GM12878 (cell line): Measurements from ENCODE around the gene RASGEF1B. TPM values are rescaled to one million over a fixed set of nuclear protein-coding genes. Genes with fewer than 3 reads are reported as not detected.

Experiments
- ATAC-seq: fragments of 200-7000 bp; cut with Tn5 transposase; 3 replicates; pipeline ENCODE4 v1.9.1; 2020; ENCODE audit warnings: mild to moderate bottlenecking, moderate library complexity
- BruUV-seq: library from RNA; stranded (reverse); fragments of 400-500 nt; replicated peaks from 2 replicates; lab custom pipeline; 2021; lab: Mats Ljungman, UMichigan
- CTCF ChIA-PET: fragments of 300-600 bp; sonication (Branson Sonifier 250); formaldehyde crosslinking; extraction: SDS; loops from one replicate; lab custom pipeline; 2021; ENCODE audit warnings: inconsistent platforms; lab: Yijun Ruan, JAX
- POLR2A ChIA-PET: fragments of 350-600 bp; formaldehyde crosslinking; extraction: SDS; loops from one replicate; lab custom pipeline; 2021; ENCODE audit warnings: inconsistent platforms; lab: Charles Lee
- RAD21 ChIA-PET: fragments of 300-600 bp; sonication (Branson Sonifier 250); formaldehyde crosslinking; loops from one replicate; lab custom pipeline; 2023; ENCODE audit warnings: antibody characterized with exemption; ENCODE audit not compliant: unreplicated experiment; lab: Charles Lee
- SMC1A ChIA-PET: fragments of 300-600 bp; sonication (Branson Sonifier 250); formaldehyde crosslinking; loops from one replicate; lab custom pipeline; 2023; ENCODE audit not compliant: unreplicated experiment, uncharacterized antibody; lab: Charles Lee
- DNase-seq: peaks from one replicate; pipeline ENCODE4 v3.0.0-alpha.2; 2011; ENCODE audit warnings: low read depth, low spot score
- FAIRE-seq: peaks from 3 replicates; lab custom pipeline; 2011; peaks lifted over from hg19 to GRCh38; lab: Jason Lieb, UNC
- H2AFZ ChIP-seq: 2 replicates; pipeline ENCODE4 v1.6.0; 2011; ENCODE audit warnings: low read depth, low read length, control low read depth; ENCODE audit not compliant: control insufficient read depth
- H3K27ac ChIP-seq: 2 replicates; pipeline ENCODE4 v1.5.1; 2011; ENCODE audit warnings: control low read depth; ENCODE audit not compliant: control insufficient read depth, insufficient read depth
- H3K27me3 ChIP-seq, 2 experiments: replicated peaks in 1 of 2; 2 replicates each; pipeline versions ENCODE4 v1.6.0 to v1.6.1; 2011; ENCODE audit warnings: low read length in 1 of 2; ENCODE audit not compliant: control insufficient read depth in 2 of 2, insufficient read depth in 2 of 2
- H3K36me3 ChIP-seq, 2 experiments: 2 replicates each; pipeline ENCODE4 v1.5.1; 2011; ENCODE audit warnings: low read length in 1 of 2; ENCODE audit not compliant: control insufficient read depth in 2 of 2, insufficient read depth in 2 of 2
- H3K4me1 ChIP-seq: 2 replicates; pipeline ENCODE4 v1.6.1; 2011; ENCODE audit warnings: mild to moderate bottlenecking, low read length, moderate library complexity, mixed read lengths; ENCODE audit not compliant: control insufficient read depth, insufficient read depth
- H3K4me2 ChIP-seq: 2 replicates; pipeline ENCODE4 v1.6.0; 2011; ENCODE audit warnings: control low read depth; ENCODE audit not compliant: control insufficient read depth, insufficient read depth
- H3K4me3 ChIP-seq: fragments of 200-600 bp; sonication (generic); 2 replicates; pipeline ENCODE4 v1.5.1; 2016
- H3K79me2 ChIP-seq: 2 replicates; pipeline ENCODE4 v1.6.0; 2011; ENCODE audit warnings: low read length; ENCODE audit not compliant: control insufficient read depth, insufficient read depth
- H3K9ac ChIP-seq: 2 replicates; pipeline ENCODE4 v1.8.0; 2011; ENCODE audit warnings: low read length, control low read depth, mixed read lengths; ENCODE audit not compliant: control insufficient read depth, insufficient read depth
- H3K9me3 ChIP-seq: replicated peaks from 3 replicates; pipeline ENCODE4 v1.5.1; 2011; ENCODE audit warnings: mild to moderate bottlenecking, low read length; ENCODE audit not compliant: control insufficient read depth, insufficient read depth
- H4K20me1 ChIP-seq: 2 replicates; pipeline ENCODE4 v1.6.0; 2011; ENCODE audit not compliant: control insufficient read depth, insufficient read depth
- ATF7 ChIP-seq: fragments of 450-650 bp; IDR thresholded peaks from 2 replicates; pipeline ENCODE4 v1.6.1; 2016; ENCODE audit warnings: low read depth, mild to moderate bottlenecking
- CHD1 ChIP-seq: IDR thresholded peaks from 2 replicates; pipeline ENCODE4 v1.6.1; 2012; ENCODE audit warnings: low read depth, low read length, improper control_type of control experiment
- CREM ChIP-seq: IDR thresholded peaks from 2 replicates; pipeline ENCODE4 v1.6.1; 2014; ENCODE audit warnings: antibody characterized with exemption, low read depth
- EED ChIP-seq: sonication (generic); IDR thresholded peaks from 2 replicates; pipeline ENCODE4 v1.6.1; 2016; ENCODE audit warnings: antibody characterized with exemption, low read depth
- ETV6 ChIP-seq, 2 experiments: fragments of 450-650 bp in 1 of 2; IDR thresholded peaks in 1 of 2; conservative IDR thresholded peaks in 1 of 2; 2 replicates each; pipeline ENCODE4 v1.6.1; 2014; ENCODE audit warnings: antibody characterized with exemption in 1 of 2, borderline replicate concordance in 1 of 2, low read depth in 1 of 2, mild to moderate bottlenecking in 1 of 2, moderate library complexity in 1 of 2
- GATAD2B ChIP-seq: fragments of 450-650 bp; conservative IDR thresholded peaks from 2 replicates; pipeline ENCODE4 v1.6.1; 2017; ENCODE audit warnings: low read depth, mild to moderate bottlenecking, moderate library complexity
- JUND ChIP-seq: IDR thresholded peaks from 2 replicates; pipeline ENCODE4 v1.6.1; 2012; ENCODE audit warnings: low read depth, mild to moderate bottlenecking, low read length, improper control_type of control experiment, moderate library complexity
- KAT2A ChIP-seq: conservative IDR thresholded peaks from 2 replicates; pipeline ENCODE4 v1.6.1; 2011; ENCODE audit warnings: low read depth, low read length; ENCODE audit not compliant: control insufficient read depth
- MTA3 ChIP-seq: IDR thresholded peaks from 2 replicates; pipeline ENCODE4 v1.6.1; 2012; ENCODE audit warnings: low read length, inconsistent platforms, borderline replicate concordance
- NR2F1 ChIP-seq: fragments of 450-650 bp; conservative IDR thresholded peaks from 2 replicates; pipeline ENCODE4 v1.6.1; 2017; ENCODE audit warnings: mild to moderate bottlenecking
- RAD21 ChIP-seq: IDR thresholded peaks from 2 replicates; pipeline ENCODE4 v1.6.1; 2011; ENCODE audit warnings: mild to moderate bottlenecking, low read depth, low read length, moderate library complexity; ENCODE audit not compliant: insufficient read depth
- RCOR1 ChIP-seq: conservative IDR thresholded peaks from 2 replicates; pipeline ENCODE4 v1.6.1; 2012; ENCODE audit warnings: low read depth, low read length, improper control_type of control experiment
- SMC3 ChIP-seq: IDR thresholded peaks from 2 replicates; pipeline ENCODE4 v1.6.1; 2011; ENCODE audit warnings: low read length, improper control_type of control experiment, borderline replicate concordance
- STAT1 ChIP-seq: fragments of 450-650 bp; conservative IDR thresholded peaks from 2 replicates; pipeline ENCODE4 v1.6.1; 2014; ENCODE audit warnings: antibody characterized with exemption, mild to moderate bottlenecking
- TCF3 ChIP-seq: IDR thresholded peaks from 2 replicates; pipeline ENCODE4 v1.6.1; 2012; ENCODE audit warnings: low read depth, mild to moderate bottlenecking, low read length, borderline replicate concordance; ENCODE audit not compliant: insufficient read depth
- WGBS: methylation state at CpG from one replicate; pipeline ENCODE4 v1.1.6; 2016; ENCODE audit warnings: low lambda C conversion rate; ENCODE audit not compliant: insufficient replicate concordance, insufficient coverage; ENCODE audit errors: missing lambda C conversion rate; 5-methylcytosine and 5-hydroxymethylcytosine counted together
- in situ Hi-C: fragments of 300-500 bp; cut with MboI; formaldehyde crosslinking; loops from 9 replicates; pipeline ENCODE4 v1.14.3; 2018; ENCODE audit warnings: mixed read lengths
- intact Hi-C: fragments of 100-400 bp; cut with micrococcal nuclease; formaldehyde crosslinking; loops from one replicate; pipeline ENCODE4 v1.14.2; 2022; ENCODE audit not compliant: unreplicated experiment
- polyA plus RNA-seq, 11 experiments: library from polyadenylated mRNA; depleted of rRNA in 4 of 11; unstranded in 6 of 11; stranded (reverse) in 5 of 11; fragments of >200 nt; fragmentation: Nextera tagmentation in 4 of 11; fragmentation: Illumina TruSeq in 1 of 11; extraction: Ambion mirVana in 4 of 11; extraction: Trizol in 1 of 11; gene quantifications; 1 replicate in 1 of 11; 2 replicates in 10 of 11; pipeline versions ENCODE4 v1.2.1 to v1.2.3, GENCODE V29; 2011 to 2016; ENCODE audit warnings: inconsistent platforms in 2 of 11, missing spikeins in 2 of 11, low read depth in 1 of 11
- total RNA-seq, 4 experiments: library from RNA; depleted of rRNA in 3 of 4; stranded (reverse); fragments of >200 nt in 3 of 4; fragmentation: Illumina TruSeq in 1 of 4; extraction: Trizol in 1 of 4; gene quantifications; 2 replicates each; pipeline versions ENCODE4 v1.2.1 to v1.2.3, GENCODE V29; 2013 to 2021
- TF ChIP-seq, protein P1 (sequence below): fragments of 450-650 bp; IDR thresholded peaks from 2 replicates; pipeline ENCODE4 v1.6.1; 2016; ENCODE audit warnings: mild to moderate bottlenecking
- TF ChIP-seq, protein P2 (sequence below): IDR thresholded peaks from 2 replicates; pipeline ENCODE4 v1.6.1; 2012; ENCODE audit warnings: low read depth, low read length, improper control_type of control experiment
- TF ChIP-seq, protein P3 (sequence below): fragments of 450-650 bp; IDR thresholded peaks from 2 replicates; pipeline ENCODE4 v1.6.1; 2017; ENCODE audit warnings: mild to moderate bottlenecking, low read depth, inconsistent platforms; ENCODE audit not compliant: poor library complexity, severe bottlenecking

The RASGEF1B gene
- total and polyA plus RNA-seq, 10 of the 15 experiments (the other 5 are each of a cell fraction or from before 2014, with no cell fraction given), result 0.03 to 0.24 (median 0.10) TPM; not detected in 2

DNA sequence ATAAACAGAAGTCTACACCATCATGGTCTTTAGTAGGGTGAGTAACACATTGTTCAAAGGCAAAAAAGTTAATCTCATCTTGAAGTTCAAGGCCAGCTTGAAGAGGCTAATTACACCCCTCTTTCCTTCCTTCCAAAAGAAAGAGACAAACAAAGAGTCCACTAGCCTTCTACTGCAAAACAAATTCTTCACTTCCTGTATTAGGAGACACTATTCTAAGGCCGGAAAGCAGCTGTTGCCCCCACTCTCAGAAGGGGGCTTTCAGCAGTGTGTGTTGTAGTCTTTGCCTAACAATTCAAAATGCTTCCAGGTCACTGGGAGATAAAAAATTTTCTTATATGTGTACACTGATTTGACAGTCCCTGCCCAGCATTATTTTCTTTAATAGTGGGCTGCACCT, 25.1 kb downstream of the RASGEF1B start:
- no peak for TF ChIP-seq ATF7
- no peak for TF ChIP-seq SMC3
- TF ChIP-seq MTA3, result no peak
- no peak for TF ChIP-seq GATAD2B
- TF ChIP-seq EED, result no peak
- TF ChIP-seq KAT2A, result no peak
- no peak for TF ChIP-seq JUND
- TF ChIP-seq ETV6 (conservative IDR thresholded peaks at IDR 0.05 in 1 of 2, IDR thresholded peaks at IDR 0.05 in 1 of 2; ENCODE audit: borderline replicate concordance in 1 of 2, low read depth in 1 of 2), result no peak
- TF ChIP-seq RCOR1, result no peak
- TF ChIP-seq RAD21, result no peak
- TF ChIP-seq, protein P1, sequence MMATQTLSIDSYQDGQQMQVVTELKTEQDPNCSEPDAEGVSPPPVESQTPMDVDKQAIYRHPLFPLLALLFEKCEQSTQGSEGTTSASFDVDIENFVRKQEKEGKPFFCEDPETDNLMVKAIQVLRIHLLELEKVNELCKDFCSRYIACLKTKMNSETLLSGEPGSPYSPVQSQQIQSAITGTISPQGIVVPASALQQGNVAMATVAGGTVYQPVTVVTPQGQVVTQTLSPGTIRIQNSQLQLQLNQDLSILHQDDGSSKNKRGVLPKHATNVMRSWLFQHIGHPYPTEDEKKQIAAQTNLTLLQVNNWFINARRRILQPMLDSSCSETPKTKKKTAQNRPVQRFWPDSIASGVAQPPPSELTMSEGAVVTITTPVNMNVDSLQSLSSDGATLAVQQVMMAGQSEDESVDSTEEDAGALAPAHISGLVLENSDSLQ, result no peak
- TF ChIP-seq, protein P2, sequence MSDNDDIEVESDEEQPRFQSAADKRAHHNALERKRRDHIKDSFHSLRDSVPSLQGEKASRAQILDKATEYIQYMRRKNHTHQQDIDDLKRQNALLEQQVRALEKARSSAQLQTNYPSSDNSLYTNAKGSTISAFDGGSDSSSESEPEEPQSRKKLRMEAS, result no peak
- no peak for TF ChIP-seq CREM
- no peak for TF ChIP-seq CHD1
- TF ChIP-seq TCF3, result no peak
- TF ChIP-seq STAT1, result no peak
- no peak for TF ChIP-seq NR2F1
- TF ChIP-seq, protein P3, sequence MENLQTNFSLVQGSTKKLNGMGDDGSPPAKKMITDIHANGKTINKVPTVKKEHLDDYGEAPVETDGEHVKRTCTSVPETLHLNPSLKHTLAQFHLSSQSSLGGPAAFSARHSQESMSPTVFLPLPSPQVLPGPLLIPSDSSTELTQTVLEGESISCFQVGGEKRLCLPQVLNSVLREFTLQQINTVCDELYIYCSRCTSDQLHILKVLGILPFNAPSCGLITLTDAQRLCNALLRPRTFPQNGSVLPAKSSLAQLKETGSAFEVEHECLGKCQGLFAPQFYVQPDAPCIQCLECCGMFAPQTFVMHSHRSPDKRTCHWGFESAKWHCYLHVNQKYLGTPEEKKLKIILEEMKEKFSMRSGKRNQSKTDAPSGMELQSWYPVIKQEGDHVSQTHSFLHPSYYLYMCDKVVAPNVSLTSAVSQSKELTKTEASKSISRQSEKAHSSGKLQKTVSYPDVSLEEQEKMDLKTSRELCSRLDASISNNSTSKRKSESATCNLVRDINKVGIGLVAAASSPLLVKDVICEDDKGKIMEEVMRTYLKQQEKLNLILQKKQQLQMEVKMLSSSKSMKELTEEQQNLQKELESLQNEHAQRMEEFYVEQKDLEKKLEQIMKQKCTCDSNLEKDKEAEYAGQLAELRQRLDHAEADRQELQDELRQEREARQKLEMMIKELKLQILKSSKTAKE, result no peak
- in situ Hi-C loops (no loop called here), intact Hi-C loops (no loop called here)
- BruUV-seq, result no TSS peak
- H3K9ac ChIP-seq, result no peak overlapping the region
- ChIA-PET CTCF (no interaction called here), POLR2A (no interaction called here), SMC1A (no interaction called here), RAD21 (no interaction called here)
- H3K27me3 ChIP-seq, result no peaks in the 10 kb centered on the region
- FAIRE-seq (no peak), DNase-seq (no peak), ATAC-seq (no peak)
- no peak overlapping the region for H3K27ac ChIP-seq
- no peaks in the 10 kb centered on the region for H3K4me1 ChIP-seq
- H3K4me3 ChIP-seq, result no peak overlapping the region
- H2AFZ ChIP-seq, result no peak overlapping the region
- no peaks in the 10 kb centered on the region for H3K36me3 ChIP-seq
- no peaks in the 10 kb centered on the region for H3K79me2 ChIP-seq
- H4K20me1 ChIP-seq, result no peaks in the 10 kb centered on the region
- WGBS, result 90% methylated on average over 1 of the region's 1 CpG
- no peaks in the 10 kb centered on the region for H3K9me3 ChIP-seq
- H3K4me2 ChIP-seq, result no peak overlapping the region
